K562 (cell line): Measurements from ENCODE around the gene TMEM154. TPM values are rescaled to one million over a fixed set of nuclear protein-coding genes. Genes with fewer than 3 reads are reported as not detected.

ENCODE experiments used
- ATAC-seq: fragments of 200-7000 bp; cut with Tn5 transposase; 3 replicates; pipeline ENCODE4 v1.9.1; 2020; ENCODE audit warnings: moderate library complexity
- BruUV-seq: library from RNA; stranded (reverse); fragments of 400-500 nt; replicated peaks from 2 replicates; lab custom pipeline; 2021; lab: Mats Ljungman, UMichigan
- CTCF ChIA-PET: fragments of 300-600 bp; formaldehyde crosslinking; extraction: SDS; loops from one replicate; lab custom pipeline; 2021; ENCODE audit warnings: low intra/inter-chr PET ratio; lab: Yijun Ruan, JAX
- POLR2A ChIA-PET: fragments of 300-600, 350-650 bp; sonication (Branson Sonifier 250); formaldehyde crosslinking; extraction: SDS; loops from one replicate; lab custom pipeline; 2021; ENCODE audit warnings: antibody characterized with exemption, inconsistent platforms; lab: Yijun Ruan, JAX
- DNase-seq, 4 experiments: peaks; one replicate each; pipeline versions ENCODE4 v3.0.0 to v3.0.0-alpha.2; 2011 to 2018; ENCODE audit warnings: low spot score in 3 of 4, mixed read lengths in 3 of 4; ENCODE audit errors: extremely low read depth in 1 of 4
- FAIRE-seq: peaks from 2 replicates; lab custom pipeline; 2011; peaks lifted over from hg19 to GRCh38; lab: Jason Lieb, UNC
- H2AFZ ChIP-seq: 2 replicates; pipeline ENCODE4 v1.6.0; 2011; ENCODE audit warnings: low read depth, low read length, control low read depth, inconsistent platforms
- H3K27ac ChIP-seq: fragments of 200-600 bp; 3 replicates; pipeline ENCODE4 v1.8.0; 2011; ENCODE audit warnings: low read depth, mild to moderate bottlenecking, control low read depth, inconsistent platforms, low read length, moderate library complexity, mixed read lengths; ENCODE audit errors: extremely low read depth
- H3K27me3 ChIP-seq, 2 experiments: fragments of 300-600 bp in 1 of 2; 2 replicates in 1 of 2; 3 replicates in 1 of 2; pipeline versions ENCODE4 v1.6.0 to v1.8.0; 2011; ENCODE audit warnings: inconsistent platforms in 2 of 2, low read length in 2 of 2, mild to moderate bottlenecking in 1 of 2, mixed read lengths in 1 of 2, moderate library complexity in 1 of 2; ENCODE audit not compliant: control insufficient read depth in 2 of 2, insufficient read depth in 2 of 2
- H3K36me3 ChIP-seq: fragments of 300-600 bp; 3 replicates; pipeline ENCODE4 v1.8.0; 2011; ENCODE audit warnings: mild to moderate bottlenecking, low read length, inconsistent platforms; ENCODE audit not compliant: control insufficient read depth, insufficient read depth
- H3K4me1 ChIP-seq, 2 experiments: fragments of 200-600 bp in 1 of 2; replicated peaks in 1 of 2; 2 replicates in 1 of 2; 3 replicates in 1 of 2; pipeline versions ENCODE4 v1.5.1 to v1.8.0; 2011; ENCODE audit warnings: inconsistent platforms in 2 of 2, low read length in 2 of 2, mild to moderate bottlenecking in 1 of 2, mixed read lengths in 1 of 2, moderate library complexity in 1 of 2; ENCODE audit not compliant: control insufficient read depth in 2 of 2, insufficient read depth in 2 of 2
- H3K4me2 ChIP-seq: 2 replicates; pipeline ENCODE4 v1.6.1; 2011; ENCODE audit warnings: low read length, control low read depth, inconsistent platforms, mixed read lengths; ENCODE audit not compliant: insufficient read depth
- H3K4me3 ChIP-seq: fragments of 200-600 bp; sonication (generic), shearing (Covaris generic); 2 replicates; pipeline ENCODE4 v1.5.1; 2016; ENCODE audit warnings: control low read depth, inconsistent platforms
- H3K79me2 ChIP-seq: fragments of 200-600 bp; 3 replicates; pipeline ENCODE4 v1.8.0; 2011; ENCODE audit warnings: low read length, inconsistent platforms; ENCODE audit not compliant: control insufficient read depth, insufficient read depth
- H3K9ac ChIP-seq, 2 experiments: 2 replicates each; pipeline versions ENCODE4 v1.6.0 to v1.6.1; 2011; ENCODE audit warnings: low read depth in 2 of 2, low read length in 2 of 2, control low read depth in 1 of 2, inconsistent platforms in 1 of 2, mild to moderate bottlenecking in 1 of 2, mixed read lengths in 1 of 2; ENCODE audit not compliant: insufficient read depth in 1 of 2
- H3K9me1 ChIP-seq: one replicate; pipeline ENCODE4 v1.6.0; 2011; ENCODE audit warnings: inconsistent platforms, mild to moderate bottlenecking, low read length, moderate library complexity; ENCODE audit not compliant: control insufficient read depth, insufficient read depth
- H3K9me3 ChIP-seq: replicated peaks from 2 replicates; pipeline ENCODE4 v1.5.1; 2011; ENCODE audit warnings: low read depth, low read length, inconsistent platforms; ENCODE audit not compliant: control insufficient read depth, insufficient read depth
- H4K20me1 ChIP-seq: replicated peaks from 2 replicates; pipeline ENCODE4 v1.6.1; 2011; ENCODE audit warnings: low read length, inconsistent platforms, mixed read lengths; ENCODE audit not compliant: control insufficient read depth, insufficient read depth
- ADNP ChIP-seq: fragments of 200-800 bp; sonication (Bioruptor generic); IDR thresholded peaks from 2 replicates; pipeline ENCODE4 v1.6.1; 2016; ENCODE audit warnings: missing genetic modification characterization, missing compliant biosample characterization
- CBX2 ChIP-seq: fragments of 200-600 bp; sonication (generic); IDR thresholded peaks from one replicate; pipeline ENCODE4 v1.6.1; 2012; ENCODE audit warnings: mild to moderate bottlenecking, low read length, inconsistent platforms; ENCODE audit not compliant: insufficient read depth, poor library complexity, severe bottlenecking
- ESRRA ChIP-seq: fragments of 450-650 bp; IDR thresholded peaks from 2 replicates; pipeline ENCODE4 v1.6.1; 2014; ENCODE audit warnings: low read depth, mild to moderate bottlenecking, moderate library complexity, borderline replicate concordance
- GABPA ChIP-seq: fragments of 200-800 bp; sonication (Bioruptor generic); conservative IDR thresholded peaks from 2 replicates; pipeline ENCODE4 v1.6.1; 2016; ENCODE audit warnings: low read depth, missing genetic modification characterization, missing compliant biosample characterization
- RFX7 ChIP-seq: fragments of 250-450 bp; sonication (Bioruptor Pico); IDR thresholded peaks from 2 replicates; pipeline ENCODE4 v1.5.1; 2021; ENCODE audit warnings: mild to moderate bottlenecking
- SAFB ChIP-seq: fragments of 200-400 bp; formaldehyde crosslinking; IDR thresholded peaks from 2 replicates; pipeline ENCODE4 v1.6.1; 2017; ENCODE audit warnings: low read depth, low read length, borderline replicate concordance
- TAF7 ChIP-seq: fragments of 450-650 bp; IDR thresholded peaks from 2 replicates; pipeline ENCODE4 v1.6.1; 2016; ENCODE audit warnings: missing genetic modification characterization, missing compliant biosample characterization
- WGBS: fragments of 100-300 bp; shearing (Covaris generic); methylation state at CpG from one replicate; pipeline ENCODE4 v1.1.6; 2016; ENCODE audit warnings: low coverage, mixed read lengths; ENCODE audit not compliant: insufficient coverage; ENCODE audit errors: missing lambda C conversion rate; 5-methylcytosine and 5-hydroxymethylcytosine counted together
- in situ Hi-C: fragments of 300-500 bp; cut with MboI; formaldehyde crosslinking; loops from 4 replicates; pipeline ENCODE4 v1.15.0; 2018; ENCODE audit warnings: inconsistent platforms, mixed read lengths
- intact Hi-C: fragments of 100-400 bp; cut with micrococcal nuclease; formaldehyde crosslinking; loops from 2 replicates; pipeline ENCODE4 v1.14.2; 2022
- polyA plus RNA-seq, 8 experiments: library from polyadenylated mRNA; depleted of rRNA in 4 of 8; stranded (reverse) in 5 of 8; unstranded in 3 of 8; fragments of >200 nt; fragmentation: Nextera tagmentation in 2 of 8; fragmentation: Illumina TruSeq in 1 of 8; extraction: Ambion mirVana in 2 of 8; extraction: Trizol in 1 of 8; gene quantifications; 2 replicates each; pipeline versions ENCODE4 v1.2.1 to v1.2.3, GENCODE V29; 2011 to 2014; ENCODE audit warnings: inconsistent platforms in 1 of 8, missing spikeins in 1 of 8
- total RNA-seq, 7 experiments: library from RNA; depleted of rRNA in 6 of 7; stranded (reverse); fragments of >200 nt in 6 of 7; fragmentation: Illumina TruSeq in 2 of 7; extraction: Trizol in 2 of 7; gene quantifications; 2 replicates each; pipeline versions ENCODE4 v1.2.1 to v1.2.3, GENCODE V29; 2011 to 2021; ENCODE audit warnings: low replicate concordance in 1 of 7

Gene TMEM154
- total and polyA plus RNA-seq, 9 of the 15 experiments (the other 6 are each of a cell fraction or from before 2014, with no cell fraction given) = 0.13 to 1.8 (median 0.58) TPM

GRCh38 chr4:152729466-152729865, 49.7 kb upstream of the TMEM154 start:
- in situ Hi-C loops (no loop called here), intact Hi-C loops (no loop called here)
- Histone ChIP-seq H2AFZ (no peak overlapping the region), H3K9me1 (no peaks in the 10 kb centered on the region), H3K4me2 (no peak overlapping the region), H3K36me3 (no peaks in the 10 kb centered on the region), H3K4me1 (no peaks in the 10 kb centered on the region), H3K27ac (no peak overlapping the region), H3K79me2 (no peaks in the 10 kb centered on the region), H4K20me1 (no peaks in the 10 kb centered on the region), H3K27me3 (peaks cover 3 to 8% of the 10 kb centered on the region in 2 experiments; a peak in 4 of 5 replicates), H3K9ac (no peak overlapping the region), H3K9me3 (no peaks in the 10 kb centered on the region), H3K4me3 (no peak overlapping the region)
- POLR2A ChIA-PET = no interaction called here
- BruUV-seq = no TSS peak
- TF ChIP-seq RFX7 (CRISPR knock-in tag) = no peak
- FAIRE-seq (no peak), ATAC-seq (no peak), DNase-seq (no peak)
- CTCF ChIA-PET = no interaction called here
- WGBS = 0% methylated on average over 2 of the region's 2 CpGs

GRCh38 chr4:152728343-152728742, 48.5 kb upstream of the TMEM154 start:
- H3K9me1 ChIP-seq = no peaks in the 10 kb centered on the region
- H3K4me3 ChIP-seq = no peak overlapping the region
- in situ Hi-C loops (no loop called here), intact Hi-C loops (no loop called here)
- ChIA-PET POLR2A (interaction anchor here (1.0 kb wide), 1 partner anchor 50 kb away, joined by 3 read pairs; no protein-coding TSS in a partner anchor), CTCF (no interaction called here)
- H3K9ac ChIP-seq = no peak overlapping the region
- WGBS = 0% methylated on average over 1 of the region's 1 CpG
- H3K27me3 ChIP-seq = peaks cover 3 to 8% of the 10 kb centered on the region in 2 experiments; a peak in 4 of 5 replicates
- no TSS peak for BruUV-seq
- no peak for FAIRE-seq
- H3K36me3 ChIP-seq = no peaks in the 10 kb centered on the region
- H3K4me1 ChIP-seq = no peaks in the 10 kb centered on the region
- no peak overlapping the region for H2AFZ ChIP-seq
- H3K27ac ChIP-seq = no peak overlapping the region
- ATAC-seq = no peak
- H3K79me2 ChIP-seq = no peaks in the 10 kb centered on the region
- H3K9me3 ChIP-seq = no peaks in the 10 kb centered on the region
- H3K4me2 ChIP-seq = no peak overlapping the region
- H4K20me1 ChIP-seq = no peaks in the 10 kb centered on the region
- no peak for DNase-seq
- no peak for TF ChIP-seq ADNP (tag)
- peak; percentile 23; the same call in 1 of the 2 replicates for TF ChIP-seq GABPA (tag)
- TF ChIP-seq TAF7 (tag) = no peak
- TF ChIP-seq SAFB = no peak
- TF ChIP-seq ESRRA = no peak
- no peak for TF ChIP-seq CBX2
